ENCODE results near the gene TBC1D14. TPM values are rescaled to one million over a fixed set of nuclear protein-coding genes. Genes with fewer than 3 reads are reported as not detected.

TBC1D14 gene
- total and polyA plus RNA-seq, 10 of the 15 experiments (the other 5 are each of a cell fraction or from before 2014, with no cell fraction given): 0.87 to 39.3 (median 30.1) TPM

DNA sequence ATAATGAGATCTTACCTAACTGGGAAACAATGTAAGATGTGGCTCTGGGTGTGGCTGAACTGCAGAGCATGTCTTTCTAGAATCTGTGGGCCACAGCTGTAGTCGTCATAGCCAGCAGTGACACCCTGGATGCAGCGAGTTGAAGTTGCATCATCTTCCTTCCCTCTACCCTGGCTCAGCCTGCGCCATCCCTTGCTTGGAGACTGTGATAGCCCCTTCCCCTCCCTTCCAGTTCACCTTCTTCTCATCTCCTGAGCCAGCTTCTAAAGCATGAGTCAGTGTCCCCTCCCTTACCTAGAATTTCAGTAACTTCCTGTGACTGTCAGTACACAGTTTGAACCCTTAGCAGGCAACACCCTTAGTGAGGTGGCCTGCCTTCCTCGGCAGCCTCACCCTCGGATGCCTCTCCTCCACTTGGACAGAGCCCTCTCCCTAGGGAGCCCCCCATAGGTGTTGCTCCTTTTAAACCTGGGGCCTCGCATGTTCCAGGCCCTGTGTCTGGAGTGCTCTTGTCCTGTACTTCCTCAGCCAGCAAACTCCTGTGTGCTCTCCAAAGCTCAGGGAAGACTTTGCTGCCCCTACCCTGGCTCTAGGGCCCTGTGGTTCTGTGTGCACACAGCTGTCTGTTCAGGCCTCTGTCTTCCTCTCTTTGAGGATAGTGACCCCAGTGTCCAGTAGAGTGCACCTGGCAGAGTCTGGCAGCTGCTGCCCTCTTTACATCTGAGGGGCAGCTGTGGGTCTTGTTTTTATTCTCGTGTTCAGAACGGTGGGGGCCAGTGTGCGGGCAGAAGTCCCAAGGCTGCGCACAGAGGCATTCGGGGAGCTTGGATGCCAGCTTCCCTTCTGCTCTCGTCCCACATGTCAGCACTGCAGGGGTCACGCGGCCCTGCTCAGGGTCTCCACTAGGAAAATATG is 89.8 kb downstream of the TBC1D14 start:
- Histone ChIP-seq H3K9ac (ENCODE audit: control insufficient read depth, insufficient read depth, low read length) (no peak overlapping the region), H3K27me3 (replicated peaks in 1 of 2; ENCODE audit: control insufficient read depth in 2 of 2, insufficient read depth in 2 of 2, low read length in 1 of 2) (no peaks in the 10 kb centered on the region), H3K9me3 (replicated peaks; ENCODE audit: control insufficient read depth, insufficient read depth, low read length) (no peaks in the 10 kb centered on the region), H3K36me3 (ENCODE audit: control insufficient read depth in 2 of 2, insufficient read depth in 2 of 2, low read length in 1 of 2) (peaks cover 27 to 31% of the 10 kb centered on the region in 2 experiments), H2AFZ (ENCODE audit: control insufficient read depth, low read depth, low read length) (no peak overlapping the region), H3K4me1 (ENCODE audit: control insufficient read depth, insufficient read depth, low read length) (no peaks in the 10 kb centered on the region), H3K4me2 (ENCODE audit: control insufficient read depth, insufficient read depth) (no peak overlapping the region), H3K4me3 (no peak overlapping the region), H3K27ac (ENCODE audit: control insufficient read depth, insufficient read depth) (no peak overlapping the region), H4K20me1 (ENCODE audit: control insufficient read depth, insufficient read depth) (no peaks in the 10 kb centered on the region), H3K79me2 (ENCODE audit: control insufficient read depth, insufficient read depth, low read length) (no peaks in the 10 kb centered on the region)
- ChIA-PET SMC1A (ENCODE audit: uncharacterized antibody, unreplicated experiment) (interaction anchor here (1.1 kb wide), 1 partner anchor 126 kb away, joined by 3 read pairs; no protein-coding TSS in a partner anchor), RAD21 (ENCODE audit: unreplicated experiment) (no interaction called here), POLR2A (interaction anchor here (1.6 kb wide), 1 partner anchor 13 kb away, joined by 4 read pairs; no protein-coding TSS in a partner anchor), CTCF (interaction anchor here (1.3 kb wide), 1 partner anchor 102 kb away, joined by 3 read pairs; no protein-coding TSS in a partner anchor)
- intact Hi-C loops (cut with micrococcal nuclease; ENCODE audit: unreplicated experiment): no loop called here
- 95% methylated on average over 14 of the region's 14 CpGs for WGBS (ENCODE audit: insufficient coverage, insufficient replicate concordance, low lambda C conversion rate, missing lambda C conversion rate)
- BruUV-seq (replicated peaks): no TSS peak
- no peak for FAIRE-seq
- in situ Hi-C loops (cut with MboI): no loop called here
- no peak for DNase-seq (ENCODE audit: low read depth, low spot score)
- no peak for ATAC-seq
- TF ChIP-seq ZNF622 (IDR thresholded peaks at IDR 0.05) (no peak), ZNF384 (IDR thresholded peaks at IDR 0.05; ENCODE audit: borderline replicate concordance, low read depth, low read length) (no peak), MEF2B (IDR thresholded peaks at IDR 0.05; ENCODE audit: partially characterized antibody, poor library complexity, severe bottlenecking) (no peak), JUNB (IDR thresholded peaks at IDR 0.05) (no peak), HDAC6 (IDR thresholded peaks at IDR 0.05; ENCODE audit: unreplicated experiment) (no peak), NR2F1 (conservative IDR thresholded peaks at IDR 0.05) (no peak), TCF3 (IDR thresholded peaks at IDR 0.05; ENCODE audit: borderline replicate concordance, insufficient read depth, low read depth, low read length) (no peak), IKZF1 (conservative IDR thresholded peaks at IDR 0.05) (no peak), SREBF2 (IDR thresholded peaks at IDR 0.05; ENCODE audit: low read length) (no peak), ZZZ3 (IDR thresholded peaks at IDR 0.05; ENCODE audit: control insufficient read depth, insufficient read length, low read depth) (no peak)
- TF ChIP-seq, protein P1, sequence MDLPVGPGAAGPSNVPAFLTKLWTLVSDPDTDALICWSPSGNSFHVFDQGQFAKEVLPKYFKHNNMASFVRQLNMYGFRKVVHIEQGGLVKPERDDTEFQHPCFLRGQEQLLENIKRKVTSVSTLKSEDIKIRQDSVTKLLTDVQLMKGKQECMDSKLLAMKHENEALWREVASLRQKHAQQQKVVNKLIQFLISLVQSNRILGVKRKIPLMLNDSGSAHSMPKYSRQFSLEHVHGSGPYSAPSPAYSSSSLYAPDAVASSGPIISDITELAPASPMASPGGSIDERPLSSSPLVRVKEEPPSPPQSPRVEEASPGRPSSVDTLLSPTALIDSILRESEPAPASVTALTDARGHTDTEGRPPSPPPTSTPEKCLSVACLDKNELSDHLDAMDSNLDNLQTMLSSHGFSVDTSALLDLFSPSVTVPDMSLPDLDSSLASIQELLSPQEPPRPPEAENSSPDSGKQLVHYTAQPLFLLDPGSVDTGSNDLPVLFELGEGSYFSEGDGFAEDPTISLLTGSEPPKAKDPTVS (IDR thresholded peaks at IDR 0.05; ENCODE audit: low read depth, low read length): no peak
- TF ChIP-seq, protein P2, sequence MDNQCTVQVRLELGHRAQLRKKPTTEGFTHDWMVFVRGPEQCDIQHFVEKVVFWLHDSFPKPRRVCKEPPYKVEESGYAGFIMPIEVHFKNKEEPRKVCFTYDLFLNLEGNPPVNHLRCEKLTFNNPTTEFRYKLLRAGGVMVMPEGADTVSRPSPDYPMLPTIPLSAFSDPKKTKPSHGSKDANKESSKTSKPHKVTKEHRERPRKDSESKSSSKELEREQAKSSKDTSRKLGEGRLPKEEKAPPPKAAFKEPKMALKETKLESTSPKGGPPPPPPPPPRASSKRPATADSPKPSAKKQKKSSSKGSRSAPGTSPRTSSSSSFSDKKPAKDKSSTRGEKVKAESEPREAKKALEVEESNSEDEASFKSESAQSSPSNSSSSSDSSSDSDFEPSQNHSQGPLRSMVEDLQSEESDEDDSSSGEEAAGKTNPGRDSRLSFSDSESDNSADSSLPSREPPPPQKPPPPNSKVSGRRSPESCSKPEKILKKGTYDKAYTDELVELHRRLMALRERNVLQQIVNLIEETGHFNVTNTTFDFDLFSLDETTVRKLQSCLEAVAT (IDR thresholded peaks at IDR 0.05): no peak
- TF ChIP-seq, protein P3, sequence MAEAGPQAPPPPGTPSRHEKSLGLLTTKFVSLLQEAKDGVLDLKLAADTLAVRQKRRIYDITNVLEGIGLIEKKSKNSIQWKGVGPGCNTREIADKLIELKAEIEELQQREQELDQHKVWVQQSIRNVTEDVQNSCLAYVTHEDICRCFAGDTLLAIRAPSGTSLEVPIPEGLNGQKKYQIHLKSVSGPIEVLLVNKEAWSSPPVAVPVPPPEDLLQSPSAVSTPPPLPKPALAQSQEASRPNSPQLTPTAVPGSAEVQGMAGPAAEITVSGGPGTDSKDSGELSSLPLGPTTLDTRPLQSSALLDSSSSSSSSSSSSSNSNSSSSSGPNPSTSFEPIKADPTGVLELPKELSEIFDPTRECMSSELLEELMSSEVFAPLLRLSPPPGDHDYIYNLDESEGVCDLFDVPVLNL (IDR thresholded peaks at IDR 0.05; ENCODE audit: low read depth, low read length): no peak
- TF ChIP-seq, protein P4, sequence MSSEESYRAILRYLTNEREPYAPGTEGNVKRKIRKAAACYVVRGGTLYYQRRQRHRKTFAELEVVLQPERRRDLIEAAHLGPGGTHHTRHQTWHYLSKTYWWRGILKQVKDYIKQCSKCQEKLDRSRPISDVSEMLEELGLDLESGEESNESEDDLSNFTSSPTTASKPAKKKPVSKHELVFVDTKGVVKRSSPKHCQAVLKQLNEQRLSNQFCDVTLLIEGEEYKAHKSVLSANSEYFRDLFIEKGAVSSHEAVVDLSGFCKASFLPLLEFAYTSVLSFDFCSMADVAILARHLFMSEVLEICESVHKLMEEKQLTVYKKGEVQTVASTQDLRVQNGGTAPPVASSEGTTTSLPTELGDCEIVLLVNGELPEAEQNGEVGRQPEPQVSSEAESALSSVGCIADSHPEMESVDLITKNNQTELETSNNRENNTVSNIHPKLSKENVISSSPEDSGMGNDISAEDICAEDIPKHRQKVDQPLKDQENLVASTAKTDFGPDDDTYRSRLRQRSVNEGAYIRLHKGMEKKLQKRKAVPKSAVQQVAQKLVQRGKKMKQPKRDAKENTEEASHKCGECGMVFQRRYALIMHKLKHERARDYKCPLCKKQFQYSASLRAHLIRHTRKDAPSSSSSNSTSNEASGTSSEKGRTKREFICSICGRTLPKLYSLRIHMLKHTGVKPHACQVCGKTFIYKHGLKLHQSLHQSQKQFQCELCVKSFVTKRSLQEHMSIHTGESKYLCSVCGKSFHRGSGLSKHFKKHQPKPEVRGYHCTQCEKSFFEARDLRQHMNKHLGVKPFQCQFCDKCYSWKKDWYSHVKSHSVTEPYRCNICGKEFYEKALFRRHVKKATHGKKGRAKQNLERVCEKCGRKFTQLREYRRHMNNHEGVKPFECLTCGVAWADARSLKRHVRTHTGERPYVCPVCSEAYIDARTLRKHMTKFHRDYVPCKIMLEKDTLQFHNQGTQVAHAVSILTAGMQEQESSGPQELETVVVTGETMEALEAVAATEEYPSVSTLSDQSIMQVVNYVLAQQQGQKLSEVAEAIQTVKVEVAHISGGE (CRISPR knock-in tag; IDR thresholded peaks at IDR 0.05): no peak
